Lower lobe of right lung (tissue), 2 donors: ENCODE measurements around the gene RRAS. TPM values are rescaled to one million over a fixed set of nuclear protein-coding genes. Genes with fewer than 3 reads are reported as not detected.
"Not testable (repeated sequence)": the region's sequence is repeated elsewhere in the genome, so short reads cannot be mapped to it uniquely, and the experiment has no call there.

Experiments
- ATAC-seq, 2 donors: fragments of 200-7000 bp; cut with Tn5 transposase; one replicate each; pipeline ENCODE4 v1.9.1; 2020 to 2022; ENCODE audit warnings: mild to moderate bottlenecking in 2 of 2, moderate library complexity in 2 of 2
- DNase-seq: peaks from one replicate; pipeline ENCODE4 v3.0.0-alpha.2; 2020
- H3K27ac ChIP-seq: fragments of 200-600 bp; one replicate; pipeline ENCODE4 v1.8.0; 2022
- H3K27me3 ChIP-seq: fragments of 200-600 bp; one replicate; pipeline ENCODE4 v1.8.0; 2022; ENCODE audit warnings: low read depth
- H3K36me3 ChIP-seq: fragments of 200-600 bp; one replicate; pipeline ENCODE4 v1.8.0; 2022; ENCODE audit warnings: mild to moderate bottlenecking
- H3K4me1 ChIP-seq: fragments of 200-600 bp; one replicate; pipeline ENCODE4 v1.8.0; 2022
- H3K4me3 ChIP-seq: fragments of 200-600 bp; one replicate; pipeline ENCODE4 v1.8.0; 2022; ENCODE audit warnings: mild to moderate bottlenecking
- H3K9me3 ChIP-seq: fragments of 200-600 bp; one replicate; pipeline ENCODE4 v1.8.0; 2022
- intact Hi-C: fragments of 100-400 bp; cut with DNase I; formaldehyde crosslinking; loops from one replicate; pipeline ENCODE4 v1.11.0; 2022
- total RNA-seq: library from RNA; stranded (reverse); fragmentation: NEBNext Ultra II Directional; extraction: Animal tissue kit (Norgen Biotek cat#: 25700); gene quantifications from one replicate; pipeline ENCODE4 v1.2.1, GENCODE V29; 2021
- TF ChIP-seq, protein P1 (sequence below): fragments of 200-600 bp; IDR thresholded peaks from one replicate; pipeline ENCODE4 v1.8.0; 2022; ENCODE audit warnings: antibody characterized with exemption, mild to moderate bottlenecking
- donor health status: DM: no; HTN: yes; CAD: no; lungs with severe emphysema.

Gene RRAS
- total RNA-seq, 1 donor from 2014 or later: 114 TPM

- H3K4me3 ChIP-seq: no peak overlapping the region
- TF ChIP-seq, protein P1, sequence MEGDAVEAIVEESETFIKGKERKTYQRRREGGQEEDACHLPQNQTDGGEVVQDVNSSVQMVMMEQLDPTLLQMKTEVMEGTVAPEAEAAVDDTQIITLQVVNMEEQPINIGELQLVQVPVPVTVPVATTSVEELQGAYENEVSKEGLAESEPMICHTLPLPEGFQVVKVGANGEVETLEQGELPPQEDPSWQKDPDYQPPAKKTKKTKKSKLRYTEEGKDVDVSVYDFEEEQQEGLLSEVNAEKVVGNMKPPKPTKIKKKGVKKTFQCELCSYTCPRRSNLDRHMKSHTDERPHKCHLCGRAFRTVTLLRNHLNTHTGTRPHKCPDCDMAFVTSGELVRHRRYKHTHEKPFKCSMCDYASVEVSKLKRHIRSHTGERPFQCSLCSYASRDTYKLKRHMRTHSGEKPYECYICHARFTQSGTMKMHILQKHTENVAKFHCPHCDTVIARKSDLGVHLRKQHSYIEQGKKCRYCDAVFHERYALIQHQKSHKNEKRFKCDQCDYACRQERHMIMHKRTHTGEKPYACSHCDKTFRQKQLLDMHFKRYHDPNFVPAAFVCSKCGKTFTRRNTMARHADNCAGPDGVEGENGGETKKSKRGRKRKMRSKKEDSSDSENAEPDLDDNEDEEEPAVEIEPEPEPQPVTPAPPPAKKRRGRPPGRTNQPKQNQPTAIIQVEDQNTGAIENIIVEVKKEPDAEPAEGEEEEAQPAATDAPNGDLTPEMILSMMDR: peak; percentile 13
- intact Hi-C loops: no loop called here
- H3K4me1 ChIP-seq: peaks cover 38% of the 10 kb centered on the region
- ATAC-seq (no peak), DNase-seq (no peak)
- H3K9me3 ChIP-seq: no peaks in the 10 kb centered on the region
- H3K27me3 ChIP-seq: no peaks in the 10 kb centered on the region
- H3K36me3 ChIP-seq: peaks cover 18% of the 10 kb centered on the region
- H3K27ac ChIP-seq: peak overlapping the region; percentile 65
Observed at GRCh38 chr19:49635530-49636232, 4.3 kb downstream of the RRAS start.

DNA sequence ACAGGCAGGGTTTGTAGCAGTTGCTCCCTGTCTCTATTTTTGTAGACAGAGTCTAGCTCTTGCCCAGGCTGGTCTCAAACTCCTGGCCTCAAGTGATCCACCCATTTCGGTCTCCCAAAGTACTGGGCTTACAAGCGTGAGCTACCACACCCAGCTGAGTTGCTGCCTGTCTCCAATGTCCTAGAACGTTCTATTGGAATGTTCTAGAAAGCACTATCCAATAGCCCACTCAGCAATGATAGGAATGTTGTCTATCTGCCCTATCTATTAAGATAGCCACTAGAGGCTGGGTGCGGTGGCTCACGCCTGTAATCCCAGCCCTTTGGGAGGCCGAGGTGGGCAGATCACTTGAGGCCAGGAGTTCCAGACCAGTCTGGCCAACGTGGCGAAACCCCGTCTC, 6.7 kb downstream of the RRAS start:
- Histone ChIP-seq H3K36me3 (peaks cover 18% of the 10 kb centered on the region), H3K4me1 (peaks cover 29% of the 10 kb centered on the region), H3K27ac (peak overlapping the region; percentile 8)
- peak in 1 of 2 donors; percentile 5 for ATAC-seq
- H3K9me3 ChIP-seq, H3K27me3 ChIP-seq, H3K4me3 ChIP-seq, intact Hi-C loops, DNase-seq: not testable (repeated sequence)

DNA sequence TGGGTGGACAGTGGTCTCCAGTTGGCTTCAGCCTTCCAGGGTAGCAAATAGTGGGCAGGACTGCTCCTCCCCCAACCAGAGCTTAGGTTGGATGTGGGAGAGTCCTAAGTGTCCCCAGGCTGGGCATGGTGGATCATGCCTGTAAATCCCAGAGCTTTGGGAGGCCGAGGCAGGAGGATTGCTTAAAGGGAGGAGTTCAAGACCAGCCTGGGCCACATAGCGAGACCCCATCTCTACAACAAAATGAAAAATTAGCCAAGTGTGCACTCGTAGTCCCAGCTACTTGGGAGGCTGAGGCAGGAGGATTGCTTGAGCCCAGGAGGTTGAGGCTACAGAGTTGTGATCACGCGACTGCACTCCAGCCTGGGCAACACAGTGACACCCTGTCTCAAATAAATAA, 7.4 kb downstream of the RRAS start:
- peaks cover 27% of the 10 kb centered on the region for H3K4me1 ChIP-seq
- ATAC-seq (no peak), DNase-seq (no peak)
- H3K27me3 ChIP-seq: no peaks in the 10 kb centered on the region
- no peak overlapping the region for H3K27ac ChIP-seq
- intact Hi-C loops: no loop called here
- peaks cover 18% of the 10 kb centered on the region for H3K36me3 ChIP-seq
- no peaks in the 10 kb centered on the region for H3K9me3 ChIP-seq
- TF ChIP-seq, protein P1: no peak
- H3K4me3 ChIP-seq: no peak overlapping the region

- Histone ChIP-seq H3K9me3 (no peaks in the 10 kb centered on the region), H3K27ac (peak overlapping the region; percentile 68), H3K27me3 (no peaks in the 10 kb centered on the region), H3K4me1 (peaks cover 23% of the 10 kb centered on the region), H3K36me3 (peaks cover 23% of the 10 kb centered on the region), H3K4me3 (no peak overlapping the region)
- intact Hi-C loops: no loop called here
- DNase-seq (no peak), ATAC-seq (no peak)
- TF ChIP-seq, protein P1: no peak
Observed at GRCh38 chr19:49631610-49632192, 8.2 kb downstream of the RRAS start.

DNA sequence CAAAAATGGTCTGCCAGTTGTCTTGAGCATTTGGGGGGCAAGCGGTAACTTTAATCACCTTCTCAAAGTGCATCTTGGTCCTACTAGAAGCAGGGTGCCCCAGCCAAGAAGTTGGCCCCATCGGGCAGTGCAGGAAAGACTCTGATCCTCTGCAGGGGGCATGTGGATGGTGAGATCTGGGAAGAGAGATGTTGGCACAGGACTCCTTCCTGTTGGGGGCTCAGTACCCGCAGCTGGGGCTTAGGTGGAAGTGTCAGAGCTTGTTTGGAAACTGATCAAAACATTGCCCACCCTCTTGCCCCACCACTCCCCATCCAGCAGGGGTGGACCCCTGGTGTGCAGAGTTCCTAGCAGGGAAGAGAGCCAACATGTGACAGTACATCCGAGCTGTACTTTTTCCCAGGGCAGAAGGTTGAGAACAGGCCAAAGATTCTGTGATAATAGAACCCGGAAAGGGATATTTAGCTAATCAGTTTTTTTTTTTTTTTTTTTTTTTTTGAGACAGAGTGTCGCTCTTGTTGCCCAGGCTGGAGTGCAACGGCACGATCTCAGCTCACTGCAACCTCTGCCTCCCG, 8.8 kb downstream of the RRAS start:
- Histone ChIP-seq H3K4me3 (no peak overlapping the region), H3K4me1 (peaks cover 17% of the 10 kb centered on the region), H3K9me3 (no peaks in the 10 kb centered on the region), H3K27ac (peak overlapping the region; percentile 68), H3K36me3 (peaks cover 24% of the 10 kb centered on the region), H3K27me3 (no peaks in the 10 kb centered on the region)
- intact Hi-C loops: no loop called here
- ATAC-seq (no peak), DNase-seq (no peak)
- TF ChIP-seq, protein P1: no peak

DNA sequence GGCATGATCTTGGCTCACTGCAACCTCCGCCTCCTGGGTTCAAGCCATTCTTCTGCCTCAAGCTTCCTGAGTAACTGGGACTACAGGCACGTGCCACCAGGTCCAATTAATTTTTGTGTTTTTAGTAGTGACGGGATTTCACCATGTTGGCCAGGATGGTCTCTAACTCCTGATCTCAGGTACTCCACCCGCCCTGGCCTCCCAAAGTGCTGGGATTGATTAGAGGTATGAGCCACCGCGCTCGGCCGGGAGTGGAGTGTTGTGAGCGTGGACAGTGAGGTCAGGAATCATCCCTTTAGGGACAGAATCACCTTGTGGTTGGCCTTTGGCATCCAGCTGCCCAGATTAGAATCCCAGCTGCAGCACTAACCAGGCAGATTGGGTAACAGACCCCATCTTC, 10.3 kb downstream of the RRAS start:
- Histone ChIP-seq H3K4me1 (peaks cover 6% of the 10 kb centered on the region), H3K4me3 (no peak overlapping the region), H3K27me3 (no peaks in the 10 kb centered on the region), H3K9me3 (no peaks in the 10 kb centered on the region), H3K36me3 (peaks cover 23% of the 10 kb centered on the region), H3K27ac (no peak overlapping the region)
- intact Hi-C loops: no loop called here
- DNase-seq (no peak), ATAC-seq (no peak)
- TF ChIP-seq, protein P1: no peak
